RWPE1 (cell line): ENCODE measurements around the gene TEX52.

Source experiments
- CTCF ChIA-PET: fragments of 350-600 bp; sonication (Branson Sonifier 250); formaldehyde crosslinking; extraction: SDS; loops from one replicate; lab custom pipeline; 2021; lab: Yijun Ruan, JAX
- POLR2A ChIA-PET: fragments of 400-600 bp; formaldehyde crosslinking; extraction: SDS; loops from one replicate; lab custom pipeline; 2020; ENCODE audit warnings: antibody characterized with exemption; ENCODE audit not compliant: low non-redundant PET; lab: Yijun Ruan, JAX
- DNase-seq: peaks from one replicate; pipeline ENCODE4 v3.0.0; 2012; ENCODE audit warnings: low spot score
- H3K27ac ChIP-seq: fragments of 450-650 bp; 2 replicates; pipeline ENCODE4 v1.5.1; 2017
- CTCF ChIP-seq: fragments of 450-650 bp; conservative IDR thresholded peaks from 2 replicates; pipeline ENCODE4 v1.5.1; 2017; ENCODE audit warnings: low read depth, mild to moderate bottlenecking

The TEX52 gene

GRCh38 chr12:2835691-2836403 lies 21.0 kb downstream of the TEX52 start:
- TF ChIP-seq CTCF: no peak
- H3K27ac ChIP-seq: no peak overlapping the region
- no peak for DNase-seq
- CTCF ChIA-PET: interaction anchor here (0.6 kb wide), 1 partner anchor 1650 kb away, joined by 3 read pairs; no protein-coding TSS in a partner anchor
- POLR2A ChIA-PET: interaction anchor here (0.6 kb wide), 1 partner anchor 162 kb away, joined by 8 read pairs; no protein-coding TSS in a partner anchor

GRCh38 chr12:2834581-2835491 lies 22.0 kb downstream of the TEX52 start, which contains the start of gene NRIP2:
Gene NRIP2 (minus strand): TSS chr12:2835035. CDS start chr12:2834983, 52 bp downstream.
- POLR2A ChIA-PET: no interaction called here
- DNase-seq: no peak
- no peak for TF ChIP-seq CTCF
- CTCF ChIA-PET: no interaction called here
- H3K27ac ChIP-seq: no peak within 1 kb of the TSS

GRCh38 chr12:2833810-2834209 lies 23.0 kb downstream of the TEX52 start:
- POLR2A ChIA-PET: no interaction called here
- CTCF ChIA-PET: interaction anchor here (0.6 kb wide), 1 partner anchor 50 kb away, joined by 3 read pairs; no protein-coding TSS in a partner anchor
- H3K27ac ChIP-seq: no peak overlapping the region
- no peak for TF ChIP-seq CTCF
- DNase-seq: no peak

- no peak for TF ChIP-seq CTCF
- no peak for DNase-seq
- ChIA-PET POLR2A (no interaction called here), CTCF (interaction anchor here (0.6 kb wide), 1 partner anchor 49 kb away, joined by 3 read pairs; no protein-coding TSS in a partner anchor)
- no peak overlapping the region for H3K27ac ChIP-seq
Observed at GRCh38 chr12:2833327-2833726, 23.5 kb downstream of the TEX52 start.

GRCh38 chr12:2832550-2833127 lies 24.2 kb downstream of the TEX52 start:
- CTCF ChIA-PET: interaction anchor here (0.6 to 0.7 kb wide), 2 partner anchors 127 to 140 kb away, joined by 3 to 4 read pairs; no protein-coding TSS in a partner anchor
- no peak for TF ChIP-seq CTCF
- POLR2A ChIA-PET: no interaction called here
- no peak overlapping the region for H3K27ac ChIP-seq
- no peak for DNase-seq

GRCh38 chr12:2829275-2829674 lies 27.6 kb downstream of the TEX52 start:
- no peak for DNase-seq
- ChIA-PET CTCF (no interaction called here), POLR2A (no interaction called here)
- TF ChIP-seq CTCF: no peak
- H3K27ac ChIP-seq: no peak overlapping the region
